ENCODE results near the gene PDE2A.

Gene PDE2A

DNA sequence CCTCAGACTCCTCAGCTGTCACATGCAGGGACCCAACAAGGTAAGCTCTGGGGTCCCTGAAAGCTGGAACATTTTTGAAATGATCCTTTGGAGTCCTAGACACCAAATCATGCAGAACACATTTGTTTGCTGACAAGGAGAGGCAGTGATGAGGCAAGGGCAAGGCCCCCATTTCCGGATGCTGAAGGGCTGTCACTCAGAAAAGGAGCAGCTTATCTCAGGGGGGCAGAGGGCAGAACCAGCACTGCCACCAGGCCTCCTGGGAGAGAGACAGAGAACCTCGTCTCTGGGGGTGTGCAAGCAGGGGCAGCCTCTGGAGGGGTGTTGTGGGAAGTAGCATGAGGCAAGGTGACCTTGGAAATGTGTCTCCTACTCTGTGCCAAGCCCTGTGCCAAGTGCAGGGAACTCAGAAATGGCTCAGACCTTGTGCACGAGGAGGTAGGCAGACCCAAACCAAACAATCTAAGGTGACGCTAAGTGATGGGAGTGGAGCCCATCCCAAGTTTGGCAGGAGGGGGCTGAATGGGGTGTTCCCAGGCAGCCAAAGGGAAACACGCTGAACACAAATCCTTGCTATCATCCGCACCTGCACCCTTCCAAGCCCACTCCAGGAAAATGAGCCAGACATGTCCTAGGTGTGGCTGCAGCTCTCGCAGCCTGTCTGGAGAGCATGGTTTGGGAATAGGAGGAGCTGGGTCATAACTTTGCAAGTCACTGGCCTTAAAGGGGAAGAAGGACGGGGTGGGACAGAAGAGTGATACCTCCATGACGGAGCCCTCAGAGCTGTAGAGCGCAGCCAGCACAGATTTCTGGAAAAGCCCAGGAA lies 94.2 kb downstream of the PDE2A start:
- Histone ChIP-seq H3K27ac (no peak overlapping the region), H2AFZ (no peak overlapping the region), H3K4me3 (ENCODE audit: low read depth, low read length) (no peak overlapping the region), H3K9me3 (ENCODE audit: control insufficient read depth, low read length) (no peaks in the 10 kb centered on the region), H3K36me3 (ENCODE audit: control insufficient read depth, insufficient read depth, low read length) (no peaks in the 10 kb centered on the region), H3K9ac (no peak overlapping the region), H3K4me1 (no peaks in the 10 kb centered on the region), H3K4me2 (ENCODE audit: low read length) (no peak overlapping the region), H3K27me3 (ENCODE audit: control insufficient read depth, insufficient read depth, low read length) (no peaks in the 10 kb centered on the region), H3K79me2 (no peaks in the 10 kb centered on the region)
- TF ChIP-seq CTCF (IDR thresholded peaks at IDR 0.05): no peak

GRCh38 chr11:72578991-72579815 lies 95.0 kb downstream of the PDE2A start:
- TF ChIP-seq CTCF (IDR thresholded peaks at IDR 0.05): no peak
- H3K9me3 ChIP-seq (ENCODE audit: control insufficient read depth, low read length): no peaks in the 10 kb centered on the region

GRCh38 chr11:72578566-72578965 lies 95.7 kb downstream of the PDE2A start:
- Histone ChIP-seq H3K27me3 (ENCODE audit: control insufficient read depth, insufficient read depth, low read length) (no peaks in the 10 kb centered on the region), H3K4me2 (ENCODE audit: low read length) (no peak overlapping the region), H3K27ac (no peak overlapping the region), H3K4me3 (ENCODE audit: low read depth, low read length) (no peak overlapping the region), H3K9ac (no peak overlapping the region), H3K4me1 (no peaks in the 10 kb centered on the region), H2AFZ (no peak overlapping the region), H3K9me3 (ENCODE audit: control insufficient read depth, low read length) (no peaks in the 10 kb centered on the region), H3K79me2 (no peaks in the 10 kb centered on the region), H3K36me3 (ENCODE audit: control insufficient read depth, insufficient read depth, low read length) (no peaks in the 10 kb centered on the region)
- TF ChIP-seq CTCF (IDR thresholded peaks at IDR 0.05): no peak

More at GRCh38 chr11:72578991-72579815, 95.0 kb downstream of the PDE2A start:
- Histone ChIP-seq H3K36me3 (ENCODE audit: control insufficient read depth, insufficient read depth, low read length) (no peaks in the 10 kb centered on the region), H3K4me1 (no peaks in the 10 kb centered on the region), H3K27ac (no peak overlapping the region), H3K27me3 (ENCODE audit: control insufficient read depth, insufficient read depth, low read length) (no peaks in the 10 kb centered on the region), H3K79me2 (no peaks in the 10 kb centered on the region), H3K4me3 (ENCODE audit: low read depth, low read length) (no peak overlapping the region), H2AFZ (no peak overlapping the region), H3K4me2 (ENCODE audit: low read length) (no peak overlapping the region), H3K9ac (no peak overlapping the region)

DNA sequence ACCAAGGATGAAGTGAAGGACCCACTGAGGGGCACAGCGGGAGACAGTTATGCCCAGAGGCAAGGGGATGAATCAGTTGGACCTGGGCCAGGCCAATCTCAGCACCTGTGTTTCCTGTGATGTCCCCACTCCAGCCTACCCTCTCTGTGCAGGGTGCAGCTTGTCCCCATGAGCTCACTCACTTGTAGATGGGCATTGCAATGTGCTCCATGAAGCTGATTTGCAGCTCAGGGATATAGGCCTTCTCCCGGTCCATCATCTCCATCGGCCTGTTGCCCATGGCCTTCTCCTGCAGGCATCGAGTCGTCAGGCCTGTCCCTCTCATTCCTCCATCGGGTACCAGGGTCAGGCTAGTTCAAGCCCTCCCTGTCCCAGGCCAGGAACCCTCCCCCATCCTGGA lies 96.2 kb downstream of the PDE2A start:
- Histone ChIP-seq H3K79me2 (no peaks in the 10 kb centered on the region), H3K9me3 (ENCODE audit: control insufficient read depth, low read length) (no peaks in the 10 kb centered on the region), H3K4me2 (ENCODE audit: low read length) (no peak overlapping the region), H3K9ac (no peak overlapping the region), H3K4me1 (no peaks in the 10 kb centered on the region), H2AFZ (no peak overlapping the region), H3K36me3 (ENCODE audit: control insufficient read depth, insufficient read depth, low read length) (no peaks in the 10 kb centered on the region), H3K27ac (no peak overlapping the region), H3K27me3 (ENCODE audit: control insufficient read depth, insufficient read depth, low read length) (no peaks in the 10 kb centered on the region), H3K4me3 (ENCODE audit: low read depth, low read length) (no peak overlapping the region)
- no peak for TF ChIP-seq CTCF (IDR thresholded peaks at IDR 0.05)
